GM19025 (cell line): ENCODE data around the gene FAF2.
"Not testable (repeated sequence)": the region's sequence is repeated elsewhere in the genome, so short reads cannot be mapped to it uniquely, and the experiment has no call there.

Experiments used
- ATAC-seq: cut with Tn5 transposase; IDR thresholded peaks from one replicate; pipeline ENCODE4 v1.9.1; 2021; ENCODE audit warnings: mild to moderate bottlenecking, low read depth, moderate library complexity; ENCODE audit not compliant: unreplicated experiment

Gene FAF2

GRCh38 chr5:176454724-176455394 lies 6.7 kb downstream of the FAF2 start:
- no peak for ATAC-seq

GRCh38 chr5:176458904-176459561 lies 10.8 kb downstream of the FAF2 start:
- no peak for ATAC-seq

- no peak for ATAC-seq
These were observed 13.2 kb downstream of the FAF2 start for GRCh38 chr5:176461349-176461748.

DNA sequence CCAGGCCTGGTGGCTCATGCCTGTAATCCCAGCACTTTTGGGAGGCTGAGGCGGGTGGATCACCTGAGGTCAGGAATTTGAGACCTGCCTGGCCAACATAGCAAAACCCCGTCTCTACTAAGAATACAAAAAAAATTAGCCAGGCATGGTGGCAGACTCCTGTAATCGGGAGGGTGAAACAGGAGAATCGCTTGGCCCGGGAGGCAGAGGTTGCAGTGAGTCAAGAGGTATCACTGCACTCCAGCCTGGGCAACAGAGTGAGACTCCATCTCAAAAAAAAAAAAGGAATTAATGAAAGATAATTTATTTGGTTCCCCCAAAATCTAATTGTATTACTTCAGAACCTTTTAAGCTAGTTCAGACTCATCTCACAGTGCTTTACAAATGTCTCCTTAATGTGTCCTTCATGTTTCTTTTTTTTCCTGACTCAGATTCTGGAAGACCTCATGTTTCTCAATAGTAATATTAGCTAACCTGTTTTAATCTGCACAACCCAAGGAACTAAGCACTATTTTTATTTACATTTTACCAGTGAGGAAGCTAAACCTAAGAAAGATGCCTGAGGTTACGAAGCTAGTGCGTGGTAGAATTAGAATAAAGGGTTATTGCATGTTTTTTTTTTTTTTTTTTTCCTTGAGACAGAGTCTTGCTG lies 15.1 kb downstream of the FAF2 start:
- no peak for ATAC-seq

DNA sequence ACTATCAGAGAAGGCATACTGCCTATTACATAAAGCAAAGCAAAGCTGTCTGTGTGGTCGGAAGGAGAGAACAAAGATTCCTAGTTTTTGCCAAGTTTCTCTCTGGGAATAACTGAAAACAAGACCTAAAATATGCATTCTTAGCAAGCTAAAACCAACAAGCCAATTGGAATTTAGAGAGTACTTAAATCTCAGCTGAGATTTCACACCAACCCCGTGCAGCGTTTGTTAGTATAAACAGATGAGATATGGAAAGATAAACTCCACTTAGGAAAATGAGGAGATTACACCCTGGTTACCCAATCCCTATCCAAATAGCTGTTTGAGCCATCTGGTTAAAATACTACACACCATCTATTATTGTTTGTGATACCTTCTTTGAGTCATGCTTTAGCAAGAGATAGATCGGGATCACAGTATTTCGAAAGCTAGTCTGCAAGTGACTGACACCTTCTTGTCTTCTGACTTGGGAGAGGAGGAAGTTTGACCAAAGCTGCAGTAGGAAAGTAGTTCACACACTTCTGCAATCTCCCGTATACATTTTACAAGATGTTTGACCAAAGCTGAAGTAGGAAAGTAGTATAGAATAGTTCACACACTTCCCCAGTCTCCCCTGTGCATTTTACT lies 18.2 kb downstream of the FAF2 start:
- ATAC-seq = no peak

GRCh38 chr5:176469296-176469695 lies 21.1 kb downstream of the FAF2 start:
- no peak for ATAC-seq

DNA sequence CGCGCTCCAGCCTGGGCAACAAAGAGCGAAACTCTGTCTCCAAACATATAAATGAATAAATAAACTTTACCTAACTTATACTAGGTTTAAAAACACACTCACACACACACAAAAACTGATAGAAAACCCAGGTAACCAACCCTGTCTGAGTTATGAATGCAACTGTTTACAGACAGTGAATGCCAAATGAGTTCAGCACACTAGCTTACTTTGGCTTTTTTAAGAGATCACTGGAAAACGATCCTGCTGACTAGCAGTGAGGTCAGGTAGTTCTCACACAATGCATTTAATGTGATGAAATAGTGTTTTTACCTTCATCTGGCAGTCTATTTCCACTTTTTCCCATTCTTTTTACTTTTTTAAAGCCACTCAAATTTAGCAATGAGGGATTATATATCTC lies 22.4 kb downstream of the FAF2 start:
- no peak for ATAC-seq

DNA sequence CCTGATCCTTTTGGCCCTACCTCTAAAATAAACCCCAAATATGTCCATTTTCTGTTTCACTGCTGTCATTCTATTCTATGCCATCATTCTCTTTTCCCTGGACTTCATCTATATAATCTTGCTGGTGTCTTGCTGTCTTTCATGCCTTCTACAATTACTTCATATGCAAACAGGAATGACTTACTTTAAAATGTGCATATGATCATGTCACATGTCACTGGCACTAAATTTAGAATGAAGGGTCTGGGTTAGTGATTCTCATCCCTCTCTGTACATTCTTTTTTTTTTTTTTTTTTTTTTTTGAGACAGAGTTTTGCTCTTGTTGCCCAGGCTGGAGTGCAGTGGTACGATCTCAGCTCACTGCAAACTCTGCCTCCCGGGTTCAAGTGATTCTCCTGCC lies 22.9 kb downstream of the FAF2 start:
- ATAC-seq = no peak

DNA sequence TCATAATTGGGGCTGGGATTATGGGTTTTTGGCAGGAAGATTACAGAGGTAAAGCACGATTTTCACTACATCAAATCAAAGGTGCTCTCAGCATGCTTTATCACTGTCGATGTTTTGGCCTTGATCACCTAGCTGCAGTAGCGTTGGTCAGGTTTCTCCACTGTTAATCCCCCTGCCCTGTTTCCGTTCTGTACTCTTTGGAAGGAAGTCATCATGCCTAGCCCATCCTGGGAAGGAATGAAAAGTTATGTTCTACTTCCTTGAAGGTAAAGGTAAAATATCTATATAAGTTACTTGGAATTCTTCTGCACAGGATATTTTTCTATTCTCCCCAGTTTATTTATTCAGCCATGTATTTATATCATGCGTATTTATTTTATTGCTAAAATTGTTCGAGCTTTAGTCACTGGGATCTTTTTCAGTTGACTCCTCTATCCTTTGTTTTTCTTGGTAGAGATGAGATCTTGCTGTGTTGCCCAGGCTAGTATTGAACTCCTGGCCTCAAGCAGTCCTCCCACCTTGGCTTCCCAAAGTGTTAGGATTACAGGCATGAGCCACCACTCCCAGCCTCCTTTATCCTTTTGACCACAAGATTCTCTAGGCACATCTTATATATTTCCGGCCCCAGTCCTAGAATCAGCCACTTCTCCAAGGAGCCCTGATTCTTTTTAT lies 25.3 kb downstream of the FAF2 start:
- no peak for ATAC-seq

DNA sequence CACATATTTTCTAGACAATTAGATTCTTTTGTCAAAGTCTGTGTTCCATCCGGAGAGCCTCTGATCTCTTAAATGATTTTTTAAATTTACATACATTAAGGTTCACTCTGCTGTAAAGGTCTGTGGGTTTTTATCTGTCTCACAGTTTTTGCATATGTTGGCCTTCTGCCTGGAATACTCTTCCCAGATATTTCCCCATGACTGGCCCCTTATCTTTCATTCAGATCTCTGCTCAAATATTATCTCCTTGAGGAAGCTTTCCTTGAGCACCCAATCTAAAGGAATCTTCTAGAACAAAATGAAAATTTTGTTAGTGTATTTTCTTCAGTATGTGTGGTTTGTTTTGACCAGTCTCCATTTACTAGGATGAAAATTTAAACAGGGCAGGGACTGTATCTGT lies 26.3 kb downstream of the FAF2 start:
- ATAC-seq = no peak

- ATAC-seq = no peak
These were observed 33.5 kb downstream of the FAF2 start for GRCh38 chr5:176481711-176482110.

GRCh38 chr5:176485176-176485575 lies 37.0 kb downstream of the FAF2 start:
- ATAC-seq = no peak

- ATAC-seq = no peak
These were observed 38.1 kb downstream of the FAF2 start for GRCh38 chr5:176486189-176486757.

DNA sequence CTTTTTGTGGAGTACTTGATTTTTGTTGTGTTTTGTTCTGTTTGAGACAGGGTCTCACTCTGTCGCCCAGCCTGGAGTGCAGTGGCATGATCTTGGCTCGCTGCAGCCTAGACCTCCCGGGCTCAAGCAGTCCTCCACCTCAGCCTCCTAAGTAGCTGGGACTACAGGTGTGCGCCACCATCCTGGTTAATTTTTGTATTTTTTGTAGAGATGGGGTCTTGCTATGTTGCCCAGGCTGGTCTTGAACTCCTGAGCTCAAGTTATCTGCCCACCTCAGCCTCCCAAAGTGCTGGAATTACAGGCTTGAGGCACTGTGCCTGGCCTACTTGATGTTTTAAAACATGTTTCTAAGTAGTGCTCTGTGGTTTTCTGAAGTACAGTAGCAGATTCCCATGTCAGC lies 39.0 kb downstream of the FAF2 start:
- not testable (repeated sequence) for ATAC-seq

DNA sequence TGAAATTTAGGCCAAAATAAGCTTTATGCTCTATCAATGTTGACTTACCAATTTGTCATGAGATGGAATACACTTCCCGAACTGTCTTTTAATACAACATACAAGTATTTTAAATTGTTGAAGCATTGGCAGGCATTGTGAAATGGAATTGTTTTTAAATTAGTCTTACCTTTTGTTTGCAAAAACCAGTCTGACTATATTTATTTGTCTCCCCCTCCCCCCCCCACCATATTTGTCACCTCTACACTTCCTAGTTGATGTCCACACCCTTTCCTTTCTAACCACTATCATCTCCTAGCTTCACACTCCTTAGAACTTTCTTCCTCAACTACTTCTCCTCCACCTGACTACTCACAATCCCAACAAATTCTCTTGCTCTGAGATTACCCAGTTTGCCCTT lies 40.9 kb downstream of the FAF2 start:
- ATAC-seq = no peak

DNA sequence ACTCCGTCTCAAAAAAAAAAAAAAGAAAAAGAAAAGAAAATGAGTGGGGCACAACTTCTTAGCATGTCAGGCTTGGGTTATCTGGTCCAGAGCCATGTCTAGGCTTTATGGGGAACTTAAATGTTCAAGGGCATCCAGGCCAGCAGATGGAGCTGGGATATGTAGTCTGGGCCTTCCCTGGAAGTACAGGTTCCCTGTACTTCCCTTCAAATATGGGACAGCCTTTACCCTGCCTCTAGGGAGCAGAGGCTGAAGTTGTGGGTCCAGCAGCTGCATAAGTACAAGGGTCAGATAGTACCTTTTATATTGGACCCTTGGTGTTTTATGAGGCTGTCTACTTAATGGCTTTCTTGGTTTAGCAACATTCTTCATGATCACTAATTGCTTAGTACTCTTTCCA lies 42.1 kb downstream of the FAF2 start:
- ATAC-seq = no peak

- ATAC-seq = no peak
These were observed 42.9 kb downstream of the FAF2 start for GRCh38 chr5:176491101-176491502.

- no peak for ATAC-seq
These were observed 43.7 kb downstream of the FAF2 start for GRCh38 chr5:176491901-176492300.

GRCh38 chr5:176492431-176492830 lies 44.2 kb downstream of the FAF2 start:
- ATAC-seq = no peak

DNA sequence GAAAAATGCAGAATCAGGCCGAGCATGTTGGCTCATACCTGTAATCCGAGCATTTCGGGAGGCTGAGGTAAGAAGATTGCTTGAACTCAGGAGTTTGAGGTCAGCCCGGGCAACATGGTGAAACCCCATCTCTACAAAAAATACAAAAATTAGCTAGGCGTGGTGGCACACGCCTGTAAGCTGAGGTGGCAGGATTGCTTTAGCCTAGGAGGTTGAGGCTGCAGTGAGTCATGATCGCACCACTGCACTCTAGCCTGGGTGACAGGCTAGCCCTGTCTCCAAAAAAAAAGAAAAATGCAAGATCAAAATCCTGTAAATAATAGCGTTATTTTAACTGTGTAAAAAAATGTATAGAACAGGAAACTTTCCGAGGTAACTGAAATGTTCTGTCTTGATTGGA lies 49.7 kb downstream of the FAF2 start:
- no peak for ATAC-seq

GRCh38 chr5:176499273-176499672 lies 51.1 kb downstream of the FAF2 start:
- ATAC-seq = no peak
